HUES6 (cell line): ENCODE results near the gene HIVEP1.

Source experiments
- H3K27ac ChIP-seq: 2 replicates; pipeline ENCODE4 v1.7.0; 2013; ENCODE audit warnings: low read depth, mild to moderate bottlenecking, low read length, inconsistent platforms
- H3K27me3 ChIP-seq: 2 replicates; pipeline ENCODE4 v1.6.1; 2013; ENCODE audit warnings: low read length; ENCODE audit not compliant: control insufficient read depth, insufficient read depth
- H3K36me3 ChIP-seq: 2 replicates; pipeline ENCODE4 v1.6.1; 2013; ENCODE audit warnings: low read length; ENCODE audit not compliant: control insufficient read depth, insufficient read depth
- H3K4me1 ChIP-seq: 2 replicates; pipeline ENCODE4 v1.6.1; 2013; ENCODE audit warnings: low read length; ENCODE audit not compliant: control insufficient read depth, insufficient read depth
- H3K4me3 ChIP-seq: 2 replicates; pipeline ENCODE4 v1.5.1; 2013; ENCODE audit warnings: low read depth, low read length
- H3K9ac ChIP-seq: one replicate; pipeline ENCODE4 v1.6.1; 2013; ENCODE audit warnings: mild to moderate bottlenecking, low read length
- H3K9me3 ChIP-seq: 2 replicates; pipeline ENCODE4 v1.6.1; 2013; ENCODE audit warnings: low read depth, low read length; ENCODE audit not compliant: control insufficient read depth, insufficient read depth

The HIVEP1 gene

GRCh38 chr6:12119085-12119588 lies 107.0 kb downstream of the HIVEP1 start:
- Histone ChIP-seq H3K9me3 (no peaks in the 10 kb centered on the region), H3K9ac (no peak overlapping the region), H3K27me3 (no peaks in the 10 kb centered on the region), H3K4me1 (no peaks in the 10 kb centered on the region), H3K4me3 (no peak overlapping the region), H3K36me3 (peaks cover 35% of the 10 kb centered on the region), H3K27ac (no peak overlapping the region)

GRCh38 chr6:12125396-12125795 lies 113.3 kb downstream of the HIVEP1 start:
- no peak overlapping the region for H3K27ac ChIP-seq
- no peak overlapping the region for H3K9ac ChIP-seq
- H3K27me3 ChIP-seq = no peaks in the 10 kb centered on the region
- H3K4me3 ChIP-seq = no peak overlapping the region
- H3K4me1 ChIP-seq = no peaks in the 10 kb centered on the region
- H3K36me3 ChIP-seq = peaks cover 39% of the 10 kb centered on the region
- no peaks in the 10 kb centered on the region for H3K9me3 ChIP-seq

GRCh38 chr6:12126051-12126450 lies 113.9 kb downstream of the HIVEP1 start:
- Histone ChIP-seq H3K27ac (no peak overlapping the region), H3K9me3 (no peaks in the 10 kb centered on the region), H3K9ac (no peak overlapping the region), H3K27me3 (no peaks in the 10 kb centered on the region), H3K4me3 (no peak overlapping the region), H3K36me3 (peaks cover 35% of the 10 kb centered on the region), H3K4me1 (no peaks in the 10 kb centered on the region)

GRCh38 chr6:12129523-12129922 lies 117.4 kb downstream of the HIVEP1 start:
- no peak overlapping the region for H3K9ac ChIP-seq
- no peak overlapping the region for H3K4me3 ChIP-seq
- H3K27ac ChIP-seq = no peak overlapping the region
- no peaks in the 10 kb centered on the region for H3K4me1 ChIP-seq
- H3K36me3 ChIP-seq = peaks cover 14% of the 10 kb centered on the region
- no peaks in the 10 kb centered on the region for H3K27me3 ChIP-seq
- H3K9me3 ChIP-seq = no peaks in the 10 kb centered on the region

- no peaks in the 10 kb centered on the region for H3K27me3 ChIP-seq
- no peak overlapping the region for H3K27ac ChIP-seq
- H3K4me3 ChIP-seq = no peak overlapping the region
- H3K9ac ChIP-seq = no peak overlapping the region
- peaks cover 4% of the 10 kb centered on the region; the same call in 1 of the 2 replicates for H3K9me3 ChIP-seq
- H3K36me3 ChIP-seq = peaks cover 19% of the 10 kb centered on the region
- no peaks in the 10 kb centered on the region for H3K4me1 ChIP-seq
Measured at GRCh38 chr6:12132351-12133222, 120.5 kb downstream of the HIVEP1 start.

- Histone ChIP-seq H3K27ac (no peak overlapping the region), H3K4me3 (no peak overlapping the region), H3K36me3 (peaks cover 34% of the 10 kb centered on the region), H3K4me1 (no peaks in the 10 kb centered on the region), H3K9ac (no peak overlapping the region), H3K27me3 (no peaks in the 10 kb centered on the region), H3K9me3 (peaks cover 18% of the 10 kb centered on the region)
Measured at GRCh38 chr6:12134581-12134980, 122.5 kb downstream of the HIVEP1 start.

GRCh38 chr6:12134991-12135390 lies 122.9 kb downstream of the HIVEP1 start:
- Histone ChIP-seq H3K36me3 (peaks cover 39% of the 10 kb centered on the region), H3K9me3 (peaks cover 21% of the 10 kb centered on the region), H3K4me1 (no peaks in the 10 kb centered on the region), H3K9ac (no peak overlapping the region), H3K27ac (no peak overlapping the region), H3K4me3 (no peak overlapping the region), H3K27me3 (no peaks in the 10 kb centered on the region)

- H3K27ac ChIP-seq = no peak overlapping the region
- no peaks in the 10 kb centered on the region for H3K27me3 ChIP-seq
- H3K4me1 ChIP-seq = no peaks in the 10 kb centered on the region
- H3K9me3 ChIP-seq = peaks cover 21% of the 10 kb centered on the region
- H3K4me3 ChIP-seq = no peak overlapping the region
- no peak overlapping the region for H3K9ac ChIP-seq
- peaks cover 41% of the 10 kb centered on the region for H3K36me3 ChIP-seq
Measured at GRCh38 chr6:12136905-12137304, 124.8 kb downstream of the HIVEP1 start.

- Histone ChIP-seq H3K27me3 (no peaks in the 10 kb centered on the region), H3K4me1 (no peaks in the 10 kb centered on the region), H3K4me3 (no peak overlapping the region), H3K36me3 (peaks cover 41% of the 10 kb centered on the region), H3K9me3 (peaks cover 21% of the 10 kb centered on the region), H3K9ac (no peak overlapping the region), H3K27ac (no peak overlapping the region)
Measured at GRCh38 chr6:12137480-12137879, 125.4 kb downstream of the HIVEP1 start.

GRCh38 chr6:12138381-12138780 lies 126.3 kb downstream of the HIVEP1 start:
- no peak overlapping the region for H3K9ac ChIP-seq
- no peaks in the 10 kb centered on the region for H3K4me1 ChIP-seq
- H3K27ac ChIP-seq = no peak overlapping the region
- no peak overlapping the region for H3K4me3 ChIP-seq
- no peaks in the 10 kb centered on the region for H3K27me3 ChIP-seq
- H3K36me3 ChIP-seq = peaks cover 41% of the 10 kb centered on the region
- peaks cover 21% of the 10 kb centered on the region for H3K9me3 ChIP-seq

GRCh38 chr6:12138936-12139335 lies 126.8 kb downstream of the HIVEP1 start:
- peaks cover 41% of the 10 kb centered on the region for H3K36me3 ChIP-seq

More at GRCh38 chr6:12138936-12139335, 126.8 kb downstream of the HIVEP1 start:
- no peak overlapping the region for H3K9ac ChIP-seq
- no peaks in the 10 kb centered on the region for H3K27me3 ChIP-seq
- no peak overlapping the region for H3K27ac ChIP-seq
- no peaks in the 10 kb centered on the region for H3K4me1 ChIP-seq
- peaks cover 21% of the 10 kb centered on the region for H3K9me3 ChIP-seq
- H3K4me3 ChIP-seq = no peak overlapping the region
